PFSK-1 (cell line): ENCODE results near the gene SYNPO.

Source experiments
- FOXP2 ChIP-seq: optimal IDR thresholded peaks from 2 replicates; pipeline ENCODE3; 2011; ENCODE audit warnings: borderline replicate concordance, control low read depth, inconsistent platforms; ENCODE audit not compliant: insufficient read depth; ENCODE audit errors: extremely low read length, extremely low read depth
- POLR2AphosphoS5 ChIP-seq: IDR thresholded peaks from 2 replicates; pipeline ENCODE4 v1.6.1; 2012; ENCODE audit warnings: low read depth, mild to moderate bottlenecking, control low read depth, low read length, moderate library complexity
- SIN3A ChIP-seq: IDR thresholded peaks from 2 replicates; pipeline ENCODE4 v1.6.1; 2012; ENCODE audit warnings: mild to moderate bottlenecking, low read length, moderate library complexity, borderline replicate concordance; ENCODE audit not compliant: insufficient read depth
- TAF1 ChIP-seq: IDR thresholded peaks from 2 replicates; pipeline ENCODE4 v1.6.1; 2012; ENCODE audit warnings: low read length, control low read depth, borderline replicate concordance; ENCODE audit not compliant: insufficient read depth
- TF ChIP-seq, protein P1 (sequence below), 2 experiments: IDR thresholded peaks; 2 replicates each; pipeline versions ENCODE4 v1.6.1 to v1.8.0; 2011 to 2012; ENCODE audit warnings: low read depth in 2 of 2, low read length in 2 of 2, control low read depth in 1 of 2, inconsistent platforms in 1 of 2, mild to moderate bottlenecking in 1 of 2, moderate library complexity in 1 of 2; ENCODE audit not compliant: insufficient read depth in 1 of 2

The SYNPO gene

DNA sequence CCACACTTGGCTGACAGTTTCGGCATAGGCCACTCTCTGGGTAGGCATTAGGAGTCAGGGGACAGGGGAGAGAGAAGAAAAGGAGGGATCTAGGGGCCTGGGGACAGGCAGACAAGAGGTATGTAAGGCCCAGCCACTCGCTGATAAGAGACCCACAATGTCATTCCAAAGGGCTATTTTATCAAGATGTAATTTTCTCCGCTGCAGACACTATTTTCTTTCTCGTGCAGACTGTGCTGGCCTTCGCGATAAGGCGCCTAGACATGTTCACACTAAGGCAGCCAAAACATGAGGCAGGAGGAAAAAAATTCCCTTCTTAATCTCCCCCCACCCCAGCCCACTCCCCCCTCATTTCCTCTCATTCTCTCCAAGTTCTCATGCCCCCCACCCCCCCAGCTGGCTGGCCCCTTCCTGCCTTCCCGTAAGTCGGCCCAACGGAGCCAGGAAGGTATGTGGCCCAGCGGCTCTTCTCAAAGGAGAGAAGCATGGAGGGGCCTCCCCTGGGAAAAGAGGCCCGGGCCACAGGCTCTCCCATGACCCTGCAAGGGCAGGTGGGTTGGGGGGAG is 44.9 kb upstream of the SYNPO start:
- TF ChIP-seq FOXP2 (no peak), SIN3A (no peak), TAF1 (no peak), POLR2AphosphoS5 (no peak)
- TF ChIP-seq, protein P1, sequence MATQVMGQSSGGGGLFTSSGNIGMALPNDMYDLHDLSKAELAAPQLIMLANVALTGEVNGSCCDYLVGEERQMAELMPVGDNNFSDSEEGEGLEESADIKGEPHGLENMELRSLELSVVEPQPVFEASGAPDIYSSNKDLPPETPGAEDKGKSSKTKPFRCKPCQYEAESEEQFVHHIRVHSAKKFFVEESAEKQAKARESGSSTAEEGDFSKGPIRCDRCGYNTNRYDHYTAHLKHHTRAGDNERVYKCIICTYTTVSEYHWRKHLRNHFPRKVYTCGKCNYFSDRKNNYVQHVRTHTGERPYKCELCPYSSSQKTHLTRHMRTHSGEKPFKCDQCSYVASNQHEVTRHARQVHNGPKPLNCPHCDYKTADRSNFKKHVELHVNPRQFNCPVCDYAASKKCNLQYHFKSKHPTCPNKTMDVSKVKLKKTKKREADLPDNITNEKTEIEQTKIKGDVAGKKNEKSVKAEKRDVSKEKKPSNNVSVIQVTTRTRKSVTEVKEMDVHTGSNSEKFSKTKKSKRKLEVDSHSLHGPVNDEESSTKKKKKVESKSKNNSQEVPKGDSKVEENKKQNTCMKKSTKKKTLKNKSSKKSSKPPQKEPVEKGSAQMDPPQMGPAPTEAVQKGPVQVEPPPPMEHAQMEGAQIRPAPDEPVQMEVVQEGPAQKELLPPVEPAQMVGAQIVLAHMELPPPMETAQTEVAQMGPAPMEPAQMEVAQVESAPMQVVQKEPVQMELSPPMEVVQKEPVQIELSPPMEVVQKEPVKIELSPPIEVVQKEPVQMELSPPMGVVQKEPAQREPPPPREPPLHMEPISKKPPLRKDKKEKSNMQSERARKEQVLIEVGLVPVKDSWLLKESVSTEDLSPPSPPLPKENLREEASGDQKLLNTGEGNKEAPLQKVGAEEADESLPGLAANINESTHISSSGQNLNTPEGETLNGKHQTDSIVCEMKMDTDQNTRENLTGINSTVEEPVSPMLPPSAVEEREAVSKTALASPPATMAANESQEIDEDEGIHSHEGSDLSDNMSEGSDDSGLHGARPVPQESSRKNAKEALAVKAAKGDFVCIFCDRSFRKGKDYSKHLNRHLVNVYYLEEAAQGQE (IDR thresholded peaks at IDR 0.05; ENCODE audit: insufficient read depth in 1 of 2, low read depth in 2 of 2, low read length in 2 of 2), result no peak

DNA sequence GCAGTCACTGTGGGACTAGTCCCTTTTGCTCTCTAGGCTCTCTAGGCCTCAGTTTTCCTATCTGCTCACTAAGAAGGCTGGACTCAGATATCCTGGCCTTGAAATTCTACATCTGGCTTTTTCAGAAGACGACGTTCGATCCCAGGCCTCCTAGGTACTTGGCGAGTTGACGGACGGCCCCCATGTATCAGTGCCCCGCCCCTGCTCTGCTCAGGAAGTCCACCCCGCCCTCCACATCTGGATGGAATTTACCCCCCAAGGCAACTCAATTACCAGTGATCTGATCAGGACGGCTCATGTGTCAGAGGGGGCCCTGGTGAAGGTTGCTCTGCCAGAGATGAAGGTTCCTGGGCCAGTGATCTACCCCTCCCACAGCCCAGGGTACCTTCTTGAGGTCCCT is 44.1 kb upstream of the SYNPO start:
- TF ChIP-seq POLR2AphosphoS5 (no peak), FOXP2 (no peak), TAF1 (no peak), SIN3A (no peak)
- TF ChIP-seq, protein P1 (IDR thresholded peaks at IDR 0.05; ENCODE audit: insufficient read depth in 1 of 2, low read depth in 2 of 2, low read length in 2 of 2), result no peak

DNA sequence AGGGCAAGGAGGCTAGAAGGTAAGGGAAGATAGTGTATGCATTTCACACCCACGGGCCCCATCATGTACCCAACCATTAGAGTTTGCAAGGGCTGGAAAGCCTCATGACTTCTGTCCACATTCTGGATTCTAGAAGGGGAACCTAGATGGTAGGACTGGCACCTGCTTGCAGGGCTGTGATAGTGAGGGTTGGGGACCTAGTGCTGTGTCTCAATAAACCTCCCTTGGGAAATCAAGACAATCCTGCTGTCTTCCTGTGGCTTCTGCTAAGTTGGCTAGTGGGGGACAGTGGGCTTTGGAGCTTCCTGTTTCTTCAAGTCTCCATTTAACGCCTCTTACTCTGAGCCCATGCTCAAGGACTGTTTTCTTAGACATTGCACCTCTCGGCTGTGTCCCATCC is 43.6 kb upstream of the SYNPO start:
- no peak for TF ChIP-seq FOXP2
- TF ChIP-seq SIN3A, result no peak
- no peak for TF ChIP-seq POLR2AphosphoS5
- TF ChIP-seq, protein P1 (IDR thresholded peaks at IDR 0.05; ENCODE audit: insufficient read depth in 1 of 2, low read depth in 2 of 2, low read length in 2 of 2), result no peak
- TF ChIP-seq TAF1, result no peak

DNA sequence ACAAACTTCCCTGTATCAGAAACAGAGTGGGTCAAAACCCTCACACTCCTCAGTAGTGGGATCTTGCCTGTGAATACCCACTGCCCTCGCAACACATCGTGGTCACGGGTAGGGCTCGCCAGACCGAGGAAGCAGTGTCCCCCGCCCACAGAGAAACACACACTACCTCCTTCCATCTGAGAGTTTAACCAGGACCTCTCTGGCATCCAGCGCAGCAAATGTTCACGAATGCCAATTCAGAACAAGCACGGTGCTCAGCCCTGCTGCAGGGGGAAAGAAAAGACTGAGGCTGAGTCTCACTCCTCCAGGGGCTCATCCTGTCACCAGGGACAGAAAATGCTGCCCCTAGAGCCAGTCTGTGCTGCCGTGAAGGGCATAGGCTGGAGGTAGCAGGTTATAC is 42.5 kb upstream of the SYNPO start:
- TF ChIP-seq POLR2AphosphoS5, result no peak

DNA sequence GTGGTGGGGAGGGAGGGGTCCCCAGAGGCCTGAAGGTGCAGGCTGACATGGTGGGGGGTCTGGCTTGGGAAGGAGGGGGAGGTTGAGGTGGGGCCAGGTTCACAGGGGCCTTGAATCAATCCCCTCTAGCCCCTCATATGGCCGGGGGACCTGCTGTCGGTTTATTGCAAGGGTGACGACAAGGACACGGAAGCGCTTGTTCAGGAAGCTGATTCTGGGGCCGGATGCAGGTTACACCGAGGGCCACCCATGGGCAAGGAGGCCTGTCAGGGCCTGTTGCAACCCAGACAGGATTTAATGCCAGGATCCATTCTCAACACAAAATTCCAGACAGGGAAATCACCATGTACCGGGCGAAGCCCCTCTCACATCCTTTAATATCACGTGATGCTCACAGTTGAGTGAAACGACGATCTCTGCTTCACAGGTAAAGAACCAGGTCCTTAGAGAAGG is 41.6 kb upstream of the SYNPO start:
- TF ChIP-seq, protein P1 (IDR thresholded peaks at IDR 0.05; ENCODE audit: insufficient read depth in 1 of 2, low read depth in 2 of 2, low read length in 2 of 2), result no peak
- no peak for TF ChIP-seq TAF1
- no peak for TF ChIP-seq POLR2AphosphoS5
- TF ChIP-seq FOXP2, result no peak
- TF ChIP-seq SIN3A, result no peak
